H1 (cell line): ENCODE data around the gene KMT5B. TPM values are rescaled to one million over a fixed set of nuclear protein-coding genes. Genes with fewer than 3 reads are reported as not detected.

Experiments
- CTCF ChIA-PET: fragments of 300-600 bp; sonication (Branson Sonifier 250); formaldehyde crosslinking; loops from one replicate; lab custom pipeline; 2021; ENCODE audit not compliant: partially characterized antibody; lab: Charles Lee
- POLR2A ChIA-PET: fragments of 300-600 bp; sonication (Branson Sonifier 250); formaldehyde crosslinking; loops from one replicate; lab custom pipeline; 2021; ENCODE audit warnings: inconsistent platforms; ENCODE audit not compliant: partially characterized antibody; lab: Charles Lee
- DNase-seq, 2 experiments: peaks; one replicate each; pipeline versions ENCODE4 v3.0.0 to v3.0.0-alpha.2; 2010 to 2022; ENCODE audit warnings: low spot score in 2 of 2, low read depth in 1 of 2, mixed read lengths in 1 of 2
- FAIRE-seq: peaks from 2 replicates; lab custom pipeline; 2011; peaks lifted over from hg19 to GRCh38; lab: Jason Lieb, UNC
- H2AFZ ChIP-seq: 2 replicates; pipeline ENCODE4 v1.8.1; 2012; ENCODE audit warnings: low read length, inconsistent platforms
- H2AK5ac ChIP-seq: 2 replicates; pipeline ENCODE4 v1.6.1; 2013; ENCODE audit warnings: low read depth, low read length
- H2BK120ac ChIP-seq: replicated peaks from 2 replicates; pipeline ENCODE3; 2013; ENCODE audit warnings: low read depth, low read length, inconsistent platforms
- H2BK12ac ChIP-seq: 2 replicates; pipeline ENCODE4 v1.6.1; 2013; ENCODE audit warnings: low read depth, low read length
- H2BK15ac ChIP-seq: 2 replicates; pipeline ENCODE4 v1.6.1; 2013; ENCODE audit warnings: low read length
- H2BK20ac ChIP-seq: 2 replicates; pipeline ENCODE4 v1.6.1; 2013; ENCODE audit warnings: low read length
- H2BK5ac ChIP-seq: 2 replicates; pipeline ENCODE4 v1.6.1; 2013; ENCODE audit warnings: low read depth, low read length
- H3K14ac ChIP-seq: 2 replicates; pipeline ENCODE4 v1.6.1; 2013; ENCODE audit warnings: inconsistent platforms; ENCODE audit not compliant: insufficient read length
- H3K18ac ChIP-seq: 2 replicates; pipeline ENCODE4 v1.6.1; 2013; ENCODE audit warnings: low read length; ENCODE audit errors: extremely low read depth
- H3K23ac ChIP-seq: 2 replicates; pipeline ENCODE4 v1.6.1; 2013; ENCODE audit warnings: inconsistent platforms; ENCODE audit not compliant: insufficient read length
- H3K23me2 ChIP-seq: 2 replicates; pipeline ENCODE4 v1.6.1; 2013; ENCODE audit warnings: low read depth, low read length
- H3K27ac ChIP-seq: 2 replicates; pipeline ENCODE4 v1.6.1; 2011; ENCODE audit warnings: low read depth, low read length, inconsistent platforms
- H3K27me3 ChIP-seq, 4 experiments: replicated peaks in 1 of 4; 1 replicate in 1 of 4; 2 replicates in 3 of 4; pipeline versions ENCODE4 v1.6.1 to v1.8.1; 2011 to 2013; ENCODE audit warnings: low read length in 3 of 4, mild to moderate bottlenecking in 3 of 4, inconsistent platforms in 2 of 4, mixed read lengths in 2 of 4, moderate library complexity in 1 of 4; ENCODE audit not compliant: control insufficient read depth in 3 of 4, insufficient read depth in 3 of 4; ENCODE audit errors: extremely low read depth in 1 of 4
- H3K36me3 ChIP-seq, 4 experiments: 2 replicates each; pipeline versions ENCODE4 v1.6.1 to v1.8.1; 2011 to 2013; ENCODE audit warnings: mild to moderate bottlenecking in 4 of 4, low read length in 3 of 4, moderate library complexity in 2 of 4, control low read depth in 1 of 4, inconsistent platforms in 1 of 4; ENCODE audit not compliant: insufficient read depth in 4 of 4, control insufficient read depth in 2 of 4
- H3K4ac ChIP-seq: replicated peaks from 2 replicates; pipeline ENCODE3; 2013; ENCODE audit warnings: low read length, low read depth, mixed read lengths, inconsistent platforms; ENCODE audit not compliant: insufficient read length
- H3K4me1 ChIP-seq, 4 experiments: replicated peaks in 1 of 4; 1 replicate in 1 of 4; 2 replicates in 3 of 4; pipeline versions ENCODE4 v1.6.1 to v1.8.1; 2011 to 2013; ENCODE audit warnings: low read length in 3 of 4, inconsistent platforms in 2 of 4, mixed read lengths in 1 of 4; ENCODE audit not compliant: insufficient read depth in 4 of 4, control insufficient read depth in 3 of 4
- H3K4me2 ChIP-seq, 2 experiments: 2 replicates each; pipeline versions ENCODE4 v1.6.1 to v1.8.1; 2011 to 2013; ENCODE audit warnings: low read depth in 2 of 2, low read length in 2 of 2, control low read depth in 1 of 2, inconsistent platforms in 1 of 2, mild to moderate bottlenecking in 1 of 2; ENCODE audit not compliant: insufficient read depth in 1 of 2
- H3K4me3 ChIP-seq, 4 experiments: fragments of 200-600, 300-600 bp in 1 of 4; sonication (generic), shearing (Covaris generic), sonication (Bioruptor Twin) in 1 of 4; 2 replicates each; pipeline versions ENCODE4 v1.5.1 to v1.8.1; 2011 to 2016; ENCODE audit warnings: low read length in 4 of 4, low read depth in 3 of 4, control low read depth in 2 of 4, inconsistent platforms in 2 of 4, mild to moderate bottlenecking in 2 of 4, mixed read lengths in 1 of 4, moderate library complexity in 1 of 4; ENCODE audit not compliant: insufficient read depth in 2 of 4; ENCODE audit errors: extremely low read depth in 1 of 4
- H3K56ac ChIP-seq: replicated peaks from 2 replicates; pipeline ENCODE3; 2013; ENCODE audit warnings: low read depth, mild to moderate bottlenecking, mixed read lengths, low read length, inconsistent platforms; ENCODE audit not compliant: insufficient read length
- H3K79me1 ChIP-seq: 2 replicates; pipeline ENCODE4 v1.6.1; 2013; ENCODE audit warnings: low read depth, low read length, control low read depth
- H3K79me2 ChIP-seq, 2 experiments: 2 replicates each; pipeline versions ENCODE4 v1.6.1 to v1.8.1; 2012 to 2013; ENCODE audit warnings: low read length in 2 of 2, mild to moderate bottlenecking in 2 of 2, inconsistent platforms in 1 of 2; ENCODE audit not compliant: insufficient read depth in 2 of 2, control insufficient read depth in 1 of 2
- H3K9ac ChIP-seq, 4 experiments: replicated peaks in 1 of 4; 1 replicate in 1 of 4; 2 replicates in 3 of 4; pipeline versions ENCODE4 v1.6.1 to v1.8.1; 2011 to 2013; ENCODE audit warnings: low read depth in 3 of 4, low read length in 3 of 4, control low read depth in 2 of 4, mild to moderate bottlenecking in 2 of 4, moderate library complexity in 2 of 4, inconsistent platforms in 1 of 4; ENCODE audit errors: extremely low read depth in 1 of 4
- H3K9me3 ChIP-seq, 2 experiments: 2 replicates each; pipeline versions ENCODE4 v1.6.1 to v1.8.1; 2012 to 2013; ENCODE audit warnings: mild to moderate bottlenecking in 2 of 2, moderate library complexity in 2 of 2, control low read depth in 1 of 2, inconsistent platforms in 1 of 2, low read depth in 1 of 2, low read length in 1 of 2, mixed read lengths in 1 of 2; ENCODE audit not compliant: insufficient read depth in 2 of 2
- H4K20me1 ChIP-seq, 2 experiments: replicated peaks in 1 of 2; 2 replicates each; pipeline versions ENCODE3 to v1.8.1; 2011 to 2013; ENCODE audit warnings: inconsistent platforms in 2 of 2, low read length in 2 of 2, mild to moderate bottlenecking in 1 of 2; ENCODE audit not compliant: insufficient read depth in 2 of 2, control insufficient read depth in 1 of 2
- H4K5ac ChIP-seq: 2 replicates; pipeline ENCODE4 v1.6.1; 2013; ENCODE audit warnings: low read length, low read depth, mixed read lengths, inconsistent platforms; ENCODE audit not compliant: insufficient read length
- H4K8ac ChIP-seq: 2 replicates; pipeline ENCODE4 v1.8.0; 2013; ENCODE audit warnings: mild to moderate bottlenecking, moderate library complexity, low read length, inconsistent platforms; ENCODE audit not compliant: insufficient read depth; ENCODE audit errors: extremely low read depth
- H4K91ac ChIP-seq: replicated peaks from 2 replicates; pipeline ENCODE3; 2013; ENCODE audit warnings: low read length, mixed read lengths, inconsistent platforms; ENCODE audit not compliant: insufficient read length
- ASH2L ChIP-seq: fragments of 200-600, 300-600 bp; sonication (generic); IDR thresholded peaks from one replicate; pipeline ENCODE4 v1.7.1; 2017; ENCODE audit warnings: low read length
- EP300 ChIP-seq, 2 experiments: IDR thresholded peaks; 1 replicate in 1 of 2; 2 replicates in 1 of 2; pipeline ENCODE4 v1.6.1; 2011 to 2012; ENCODE audit warnings: low read depth in 2 of 2, low read length in 2 of 2, mild to moderate bottlenecking in 2 of 2, borderline replicate concordance in 1 of 2, inconsistent platforms in 1 of 2, moderate library complexity in 1 of 2
- POLR2A ChIP-seq, 2 experiments: IDR thresholded peaks; 1 replicate in 1 of 2; 2 replicates in 1 of 2; pipeline ENCODE4 v1.6.1; 2011; ENCODE audit warnings: low read depth in 2 of 2, low read length in 2 of 2, mild to moderate bottlenecking in 2 of 2; ENCODE audit errors: control extremely low read depth in 1 of 2
- WGBS, 2 experiments: shearing (Covaris generic) in 1 of 2; methylation state at CpG; one replicate each; pipeline versions ENCODE4 v1.1.6 to v1.1.7; 2013 to 2015; ENCODE audit warnings: low lambda C conversion rate in 2 of 2, mixed read lengths in 2 of 2, inconsistent platforms in 1 of 2, low coverage in 1 of 2, missing lambda C conversion rate in 1 of 2; ENCODE audit not compliant: insufficient replicate concordance in 2 of 2, insufficient coverage in 1 of 2, insufficient read length in 1 of 2; ENCODE audit errors: extremely low coverage in 1 of 2, missing lambda C conversion rate in 1 of 2; 5-methylcytosine and 5-hydroxymethylcytosine counted together
- polyA plus RNA-seq, 7 experiments: library from polyadenylated mRNA; depleted of rRNA in 3 of 7; stranded (reverse) in 5 of 7; unstranded in 2 of 7; fragments of >200 nt in 5 of 7; fragments of 200-250 nt in 2 of 7; gene quantifications; 1 replicate in 5 of 7; 2 replicates in 1 of 7; 4 replicates in 1 of 7; pipeline versions ENCODE4 v1.2.1 to v1.2.3, GENCODE V29; 2011 to 2013; ENCODE audit warnings: missing spikeins in 2 of 7, mixed read lengths in 2 of 7
- total RNA-seq: library from RNA; stranded (reverse); fragmentation: NEBNext Ultra II Directional; extraction: Animal tissue kit (Norgen Biotek cat#: 25700); gene quantifications from 2 replicates; pipeline ENCODE4 v1.2.1, GENCODE V29; 2021

Gene KMT5B
- total and polyA plus RNA-seq, 2 of the 8 experiments (the other 6 are each of a cell fraction or from before 2014, with no cell fraction given): 11.0 to 40.8 TPM

- no peak overlapping the region for H3K23ac ChIP-seq
- ChIA-PET CTCF (interaction anchor here (1.0 to 2.2 kb wide), 8 partner anchors 10 to 149 kb away, joined by 3 to 5 read pairs (median 4); no protein-coding TSS in a partner anchor), POLR2A (interaction anchor here (0.6 to 1.2 kb wide), 6 partner anchors 9 to 1488 kb away, joined by 3 to 4 read pairs (median 3); no protein-coding TSS in a partner anchor)
- WGBS, 2 experiments: 96% methylated on average over 14 of the region's 14 CpGs; no CpG with 5 or more reads in 1 of the 2 experiments
- H4K5ac ChIP-seq: no peak overlapping the region
- no peak for FAIRE-seq
- no peak overlapping the region for H3K9ac ChIP-seq
- no peak overlapping the region for H2BK20ac ChIP-seq
- H3K14ac ChIP-seq: no peak overlapping the region
- H3K56ac ChIP-seq: no peak overlapping the region
- H3K4me1 ChIP-seq: no peaks in the 10 kb centered on the region
- no peaks in the 10 kb centered on the region for H3K9me3 ChIP-seq
- no peaks in the 10 kb centered on the region for H3K23me2 ChIP-seq
- H3K79me2 ChIP-seq: no peaks in the 10 kb centered on the region
- no peak overlapping the region for H4K8ac ChIP-seq
- H2AFZ ChIP-seq: no peak overlapping the region
- H3K36me3 ChIP-seq: peaks cover 0 to 3% (median 0%) of the 10 kb centered on the region in 4 experiments; a peak in 2 of 8 replicates
- H3K79me1 ChIP-seq: no peaks in the 10 kb centered on the region
- no peak overlapping the region for H4K91ac ChIP-seq
- no peak overlapping the region for H3K4me3 ChIP-seq
- no peak overlapping the region for H2AK5ac ChIP-seq
- no peak overlapping the region for H3K27ac ChIP-seq
- H3K4ac ChIP-seq: no peak overlapping the region
- no peak overlapping the region for H3K4me2 ChIP-seq
- no peaks in the 10 kb centered on the region for H3K27me3 ChIP-seq
- H2BK15ac ChIP-seq: no peak overlapping the region
- H2BK12ac ChIP-seq: no peak overlapping the region
- H4K20me1 ChIP-seq: peaks cover 0 to 4% of the 10 kb centered on the region in 2 experiments
- no peak overlapping the region for H2BK120ac ChIP-seq
- DNase-seq: no peak
- H2BK5ac ChIP-seq: no peak overlapping the region
- H3K18ac ChIP-seq: no peak overlapping the region
- no peak for TF ChIP-seq ASH2L
- no peak for TF ChIP-seq EP300 (IDR thresholded peaks at IDR 0.05; ENCODE audit: borderline replicate concordance in 1 of 2, low read depth in 2 of 2, low read length in 2 of 2)
- no peak for TF ChIP-seq POLR2A (IDR thresholded peaks at IDR 0.05; ENCODE audit: control extremely low read depth in 1 of 2, low read depth in 2 of 2, low read length in 2 of 2)
Measured at GRCh38 chr11:68158580-68158979, 54.5 kb downstream of the KMT5B start.
